Stomach (tissue), 9 donors: ENCODE data around the gene EEA1. TPM values are rescaled to one million over a fixed set of nuclear protein-coding genes. Genes with fewer than 3 reads are reported as not detected.

Experiments
- DNase-seq, 2 donors: peaks; one replicate each; pipeline versions ENCODE4 v3.0.0 to v3.0.0-alpha.2; 2013 to 2019
- H3K27ac ChIP-seq, 5 donors: fragments of 200-600 bp in 4 of 5; sonication (generic) in 4 of 5; one replicate each; pipeline ENCODE4 v1.5.1; 2013 to 2019; ENCODE audit warnings: mild to moderate bottlenecking in 1 of 5, moderate library complexity in 1 of 5
- H3K27me3 ChIP-seq, 3 donors: fragments of 200-600 bp; sonication (generic); one replicate each; pipeline ENCODE4 v1.5.1; 2017 to 2019; ENCODE audit warnings: mixed run types in 1 of 3
- H3K36me3 ChIP-seq, 4 donors: fragments of 200-600 bp; sonication (generic); 1 replicate in 3 of 4; 2 replicates in 1 of 4; pipeline ENCODE4 v1.5.1; 2016 to 2019
- H3K4me1 ChIP-seq, 4 donors: fragments of 200-600 bp; sonication (generic); one replicate each; pipeline ENCODE4 v1.5.1; 2016 to 2019
- H3K4me3 ChIP-seq, 4 donors: fragments of 200-600 bp; sonication (generic) in 3 of 4; one replicate each; pipeline ENCODE4 v1.5.1; 2016 to 2019; ENCODE audit warnings: mild to moderate bottlenecking in 1 of 4
- H3K9me3 ChIP-seq, 4 donors: fragments of 200-600 bp; sonication (generic); one replicate each; pipeline ENCODE4 v1.5.1; 2016 to 2019
- CTCF ChIP-seq, 7 experiments: fragments of 450-650 bp in 4 of 7; fragments of 200-600 bp in 3 of 7; sonication (generic) in 3 of 7; IDR thresholded peaks; one replicate each; pipeline ENCODE4 v1.5.1; 2016 to 2019; ENCODE audit warnings: antibody characterized with exemption in 7 of 7, control low read depth in 2 of 7, mild to moderate bottlenecking in 1 of 7
- EP300 ChIP-seq: sonication (generic); formaldehyde crosslinking; IDR thresholded peaks from one replicate; pipeline ENCODE4 v1.6.1; 2017; ENCODE audit warnings: antibody characterized with exemption
- POLR2A ChIP-seq, 4 donors: fragments of 450-650 bp; IDR thresholded peaks; one replicate each; pipeline ENCODE4 v1.6.1; 2016; ENCODE audit warnings: antibody characterized with exemption in 4 of 4, control low read depth in 2 of 4, mild to moderate bottlenecking in 1 of 4, moderate library complexity in 1 of 4
- POLR2AphosphoS5 ChIP-seq, 3 donors: sonication (generic); formaldehyde crosslinking; IDR thresholded peaks; one replicate each; pipeline ENCODE4 v1.6.1; 2016; ENCODE audit warnings: antibody characterized with exemption in 3 of 3
- WGBS, 5 donors: extraction: QIAGEN DNeasy Blood & Tissue Kit in 3 of 5; methylation state at CpG; one replicate each; pipeline versions ENCODE4 v1.1.5 to v1.1.7; 2013 to 2018; 5-methylcytosine and 5-hydroxymethylcytosine counted together
- intact Hi-C: fragments of 100-400 bp; cut with DNase I; formaldehyde crosslinking; loops from one replicate; pipeline ENCODE4 v1.15.1; 2023; ENCODE audit warnings: low total_unique reads
- polyA plus RNA-seq, 3 donors: library from polyadenylated mRNA; stranded (reverse); fragments of 200-250 nt; gene quantifications; one replicate each; pipeline ENCODE4 v1.2.3, GENCODE V29; 2013
- total RNA-seq, 5 donors: library from RNA; depleted of rRNA; stranded (reverse); fragments of >200 nt; gene quantifications; one replicate each; pipeline versions ENCODE4 v1.1.0 to v1.2.3, GENCODE V29; 2014 to 2016
- donor health status: healthy with polysubstance abuse.
- donor health status: Bipolar disorder and iron deficiency.
- donor health status: healthy.

The EEA1 gene
- total and polyA plus RNA-seq, 8 donors: 2.0 to 24.2 (median 10.8) TPM

- H3K9me3 ChIP-seq: no peaks in the 10 kb centered on the region
- no peaks in the 10 kb centered on the region for H3K27me3 ChIP-seq
- TF ChIP-seq CTCF (IDR thresholded peaks at IDR 0.05): no peak
- no peak for TF ChIP-seq POLR2A (IDR thresholded peaks at IDR 0.05)
- TF ChIP-seq POLR2AphosphoS5 (IDR thresholded peaks at IDR 0.05): no peak
- no peak for TF ChIP-seq EP300
- 83 to 94% (median 91%) methylated on average over 3 of the region's 3 CpGs for WGBS, 5 donors
- H3K36me3 ChIP-seq: peaks cover 9 to 48% (median 43%) of the 10 kb centered on the region in 4 donors
- H3K4me3 ChIP-seq: no peak overlapping the region
- intact Hi-C loops: no loop called here
- DNase-seq: no peak
- no peak overlapping the region for H3K27ac ChIP-seq
- no peaks in the 10 kb centered on the region for H3K4me1 ChIP-seq
These were observed 108.0 kb downstream of the EEA1 start for GRCh38 chr12:92821142-92821541.

GRCh38 chr12:92814584-92814983 is 114.5 kb downstream of the EEA1 start:
- Histone ChIP-seq H3K36me3 (peaks cover 0 to 83% (median 72%) of the 10 kb centered on the region in 4 donors), H3K4me3 (no peak overlapping the region), H3K27ac (no peak overlapping the region), H3K27me3 (no peaks in the 10 kb centered on the region), H3K9me3 (no peaks in the 10 kb centered on the region), H3K4me1 (no peaks in the 10 kb centered on the region)
- intact Hi-C loops: no loop called here
- TF ChIP-seq CTCF (IDR thresholded peaks at IDR 0.05) (no peak), EP300 (no peak), POLR2AphosphoS5 (IDR thresholded peaks at IDR 0.05) (no peak), POLR2A (IDR thresholded peaks at IDR 0.05) (no peak)
- WGBS, 5 donors: 88 to 92% (median 88%) methylated on average over 2 of the region's 2 CpGs
- no peak for DNase-seq

- peaks cover 0 to 92% (median 75%) of the 10 kb centered on the region in 4 donors for H3K36me3 ChIP-seq
- no peak for TF ChIP-seq POLR2AphosphoS5 (IDR thresholded peaks at IDR 0.05)
- no peak for TF ChIP-seq EP300
- TF ChIP-seq POLR2A (IDR thresholded peaks at IDR 0.05): no peak
- TF ChIP-seq CTCF (IDR thresholded peaks at IDR 0.05): no peak
- WGBS, 5 donors: 92 to 96% (median 92%) methylated on average over 4 of the region's 4 CpGs
These were observed 118.7 kb downstream of the EEA1 start for GRCh38 chr12:92810370-92810769.

GRCh38 chr12:92803903-92804302 is 125.2 kb downstream of the EEA1 start:
- Histone ChIP-seq H3K4me1 (no peaks in the 10 kb centered on the region), H3K27me3 (no peaks in the 10 kb centered on the region), H3K27ac (no peak overlapping the region), H3K4me3 (no peak overlapping the region), H3K9me3 (peaks cover 0 to 6% (median 2%) of the 10 kb centered on the region in 4 donors), H3K36me3 (peaks cover 0 to 80% (median 66%) of the 10 kb centered on the region in 4 donors)
- intact Hi-C loops: no loop called here
- TF ChIP-seq CTCF (IDR thresholded peaks at IDR 0.05) (no peak), POLR2AphosphoS5 (IDR thresholded peaks at IDR 0.05) (no peak), EP300 (no peak), POLR2A (IDR thresholded peaks at IDR 0.05) (no peak)
- 92 to 100% (median 100%) methylated on average over 1 of the region's 1 CpG for WGBS, 5 donors
- DNase-seq: no peak

More at GRCh38 chr12:92810370-92810769, 118.7 kb downstream of the EEA1 start:
- Histone ChIP-seq H3K4me1 (no peaks in the 10 kb centered on the region), H3K27ac (no peak overlapping the region), H3K27me3 (no peaks in the 10 kb centered on the region), H3K4me3 (no peak overlapping the region), H3K9me3 (peaks cover 0 to 6% (median 2%) of the 10 kb centered on the region in 4 donors)
- intact Hi-C loops: no loop called here
- DNase-seq: no peak
